Measurements from ENCODE around the gene TCP11L2. TPM values are rescaled to one million over a fixed set of nuclear protein-coding genes. Genes with fewer than 3 reads are reported as not detected.

Gene TCP11L2
- total and polyA plus RNA-seq, 4 experiments from 2014 or later, result 21.7 to 186 (median 110) TPM

GRCh38 chr12:106331599-106331998 is 29.1 kb downstream of the TCP11L2 start:
- CTCF ChIA-PET (ENCODE audit: partially characterized antibody), result no interaction called here
- POLR2A ChIA-PET (ENCODE audit: partially characterized antibody), result interaction anchor here (1.2 to 4.9 kb wide), 2 partner anchors 15 to 29 kb away, joined by 3 to 33 read pairs; partner anchors contain the start of gene TCP11L2
- Mint-ChIP-seq H3K36me3 (peaks cover 64 to 77% of the 10 kb centered on the region in 2 donors), H3K27ac (no peak overlapping the region), H3K4me1 (peaks cover 12 to 19% (median 17%) of the 10 kb centered on the region in 4 donors), H3K4me3 (no peak overlapping the region), H3K27me3 (no peaks in the 10 kb centered on the region), H3K9me3 (no peaks in the 10 kb centered on the region)
- H3K36me3 ChIP-seq (ENCODE audit: insufficient read depth, low read length), result peaks cover 32% of the 10 kb centered on the region
- H3K9me3 ChIP-seq (ENCODE audit: control insufficient read depth in 1 of 2, low read length in 2 of 2), result no peaks in the 10 kb centered on the region
- no peaks in the 10 kb centered on the region for H3K27me3 ChIP-seq (ENCODE audit: insufficient read depth, low read length)
- no peak overlapping the region for H3K27ac ChIP-seq (ENCODE audit: low read depth, low read length)
- H3K4me1 ChIP-seq (ENCODE audit: insufficient read depth, low read length), result no peaks in the 10 kb centered on the region
- intact Hi-C loops (cut with micrococcal nuclease), result no loop called here
- DNase-seq, result no peak
- H3K4me3 ChIP-seq (ENCODE audit: low read length in 2 of 2), result no peak overlapping the region

GRCh38 chr12:106332536-106332935 is 30.0 kb downstream of the TCP11L2 start:
- intact Hi-C loops (cut with micrococcal nuclease), result no loop called here
- H3K27me3 Mint-ChIP-seq, result no peaks in the 10 kb centered on the region
- ChIA-PET CTCF (ENCODE audit: partially characterized antibody) (interaction anchor here (0.9 to 1.1 kb wide), 2 partner anchors 32 to 109 kb away, joined by 3 to 6 read pairs; no protein-coding TSS in a partner anchor), POLR2A (ENCODE audit: partially characterized antibody) (interaction anchor here (1.2 to 4.9 kb wide), 2 partner anchors 14 to 30 kb away, joined by 3 to 33 read pairs; partner anchors contain the start of gene TCP11L2)
- Histone ChIP-seq H3K9me3 (ENCODE audit: control insufficient read depth in 1 of 2, low read length in 2 of 2) (no peaks in the 10 kb centered on the region), H3K27me3 (ENCODE audit: insufficient read depth, low read length) (no peaks in the 10 kb centered on the region), H3K27ac (ENCODE audit: low read depth, low read length) (no peak overlapping the region), H3K4me3 (ENCODE audit: low read length in 2 of 2) (no peak overlapping the region), H3K4me1 (ENCODE audit: insufficient read depth, low read length) (no peaks in the 10 kb centered on the region), H3K36me3 (ENCODE audit: insufficient read depth, low read length) (peaks cover 32% of the 10 kb centered on the region)
- DNase-seq, result no peak
- H3K9me3 Mint-ChIP-seq, result no peaks in the 10 kb centered on the region
- H3K4me3 Mint-ChIP-seq, result no peak overlapping the region
- H3K4me1 Mint-ChIP-seq, result peaks cover 12 to 19% (median 19%) of the 10 kb centered on the region in 4 donors
- H3K27ac Mint-ChIP-seq, result peak overlapping the region in 1 of 7 donors; percentile 42
- peaks cover 66 to 79% of the 10 kb centered on the region in 2 donors for H3K36me3 Mint-ChIP-seq

- H3K36me3 Mint-ChIP-seq, result peaks cover 66 to 81% of the 10 kb centered on the region in 2 donors
- peaks cover 33% of the 10 kb centered on the region for H3K36me3 ChIP-seq (ENCODE audit: insufficient read depth, low read length)
- H3K27ac Mint-ChIP-seq, result peak overlapping the region in 2 of 7 donors; percentile 42 to 49
- DNase-seq, result no peak
- H3K9me3 Mint-ChIP-seq, result no peaks in the 10 kb centered on the region
- no peak overlapping the region for H3K27ac ChIP-seq (ENCODE audit: low read depth, low read length)
- no peaks in the 10 kb centered on the region for H3K4me1 ChIP-seq (ENCODE audit: insufficient read depth, low read length)
- no peaks in the 10 kb centered on the region for H3K27me3 Mint-ChIP-seq
- ChIA-PET POLR2A (ENCODE audit: partially characterized antibody) (interaction anchor here (4.9 kb wide), 1 partner anchor 30 kb away, joined by 33 read pairs; the partner anchor contains the start of gene TCP11L2), CTCF (ENCODE audit: partially characterized antibody) (interaction anchor here (1.0 to 1.4 kb wide), 3 partner anchors 13 to 109 kb away, joined by 3 to 6 read pairs (median 3); no protein-coding TSS in a partner anchor)
- H3K4me3 ChIP-seq (ENCODE audit: low read length in 2 of 2), result no peak overlapping the region
- intact Hi-C loops (cut with micrococcal nuclease), result no loop called here
- H3K4me3 Mint-ChIP-seq, result no peak overlapping the region
- H3K4me1 Mint-ChIP-seq, result peaks cover 12 to 21% (median 19%) of the 10 kb centered on the region in 4 donors
- no peaks in the 10 kb centered on the region for H3K27me3 ChIP-seq (ENCODE audit: insufficient read depth, low read length)
- no peaks in the 10 kb centered on the region for H3K9me3 ChIP-seq (ENCODE audit: control insufficient read depth in 1 of 2, low read length in 2 of 2)
Observed at GRCh38 chr12:106333010-106333409, 30.5 kb downstream of the TCP11L2 start.

- H3K36me3 Mint-ChIP-seq, result peaks cover 67 to 81% of the 10 kb centered on the region in 2 donors
- no peak overlapping the region for H3K27ac ChIP-seq (ENCODE audit: low read depth, low read length)
- no peak overlapping the region for H3K4me3 ChIP-seq (ENCODE audit: low read length in 2 of 2)
- H3K27ac Mint-ChIP-seq, result peak overlapping the region in 3 of 7 donors; percentile 4 to 41 (median 11)
- ChIA-PET CTCF (ENCODE audit: partially characterized antibody) (interaction anchor here (1.0 to 1.4 kb wide), 2 partner anchors 12 to 108 kb away, joined by 3 read pairs; no protein-coding TSS in a partner anchor), POLR2A (ENCODE audit: partially characterized antibody) (interaction anchor here (4.9 kb wide), 1 partner anchor 31 kb away, joined by 33 read pairs; the partner anchor contains the start of gene TCP11L2)
- H3K36me3 ChIP-seq (ENCODE audit: insufficient read depth, low read length), result peaks cover 36% of the 10 kb centered on the region
- intact Hi-C loops (cut with micrococcal nuclease), result no loop called here
- H3K27me3 ChIP-seq (ENCODE audit: insufficient read depth, low read length), result no peaks in the 10 kb centered on the region
- H3K4me1 ChIP-seq (ENCODE audit: insufficient read depth, low read length), result no peaks in the 10 kb centered on the region
- H3K9me3 ChIP-seq (ENCODE audit: control insufficient read depth in 1 of 2, low read length in 2 of 2), result no peaks in the 10 kb centered on the region
- H3K9me3 Mint-ChIP-seq, result no peaks in the 10 kb centered on the region
- no peaks in the 10 kb centered on the region for H3K27me3 Mint-ChIP-seq
- peaks cover 13 to 21% (median 18%) of the 10 kb centered on the region in 4 donors for H3K4me1 Mint-ChIP-seq
- no peak overlapping the region for H3K4me3 Mint-ChIP-seq
- DNase-seq, result no peak
Observed at GRCh38 chr12:106333756-106334155, 31.2 kb downstream of the TCP11L2 start.

DNA sequence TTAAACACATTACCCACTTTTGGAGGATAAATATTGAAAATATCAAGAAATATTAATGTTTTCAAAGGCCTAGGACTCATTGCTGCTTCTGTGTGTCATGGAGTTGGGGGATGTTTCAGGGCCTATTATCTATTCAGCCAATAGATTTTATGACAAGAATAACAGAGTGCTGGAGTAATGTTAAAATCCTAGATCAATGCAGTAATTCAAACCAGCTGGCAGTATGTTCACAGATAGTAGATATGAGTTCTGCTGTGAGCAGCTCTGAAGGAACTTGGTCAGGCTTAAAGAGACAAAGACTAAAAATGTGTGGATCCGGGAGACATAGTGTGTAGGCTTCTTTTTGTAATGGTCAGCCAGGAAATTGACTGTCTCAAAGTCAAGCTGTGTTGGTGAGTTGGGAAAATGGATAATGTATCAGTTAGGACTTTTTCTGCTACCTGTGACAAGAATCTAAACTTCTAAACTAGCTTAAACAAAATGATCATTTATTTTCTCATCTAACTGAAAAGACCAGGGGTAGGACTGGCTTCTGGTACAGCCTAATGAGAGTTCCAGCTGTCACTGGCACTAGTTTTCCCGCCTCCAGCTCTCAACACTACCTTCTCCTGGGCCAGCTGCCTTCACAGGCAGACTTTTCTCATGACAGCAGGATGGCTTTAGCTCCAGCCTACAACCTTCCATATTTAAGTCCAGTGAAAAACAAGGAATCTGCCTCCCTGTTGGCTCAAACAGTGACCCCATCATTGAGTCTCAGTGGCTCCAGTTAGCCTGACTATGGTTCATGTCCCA is 38.7 kb downstream of the TCP11L2 start:
- DNase-seq, result no peak
- no peak overlapping the region for H3K4me3 ChIP-seq (ENCODE audit: low read length in 2 of 2)
- CTCF ChIA-PET (ENCODE audit: partially characterized antibody), result interaction anchor here (0.9 to 3.5 kb wide), 3 partner anchors 16 to 114 kb away, joined by 3 to 11 read pairs (median 3); partner anchors contain the start of gene POLR3B
- intact Hi-C loops (cut with micrococcal nuclease), result no loop called here
- H3K27me3 ChIP-seq (ENCODE audit: insufficient read depth, low read length), result no peaks in the 10 kb centered on the region
- H3K4me1 Mint-ChIP-seq, result peaks cover 0 to 16% (median 5%) of the 10 kb centered on the region in 4 donors
- H3K27me3 Mint-ChIP-seq, result no peaks in the 10 kb centered on the region
- H3K9me3 ChIP-seq (ENCODE audit: control insufficient read depth in 1 of 2, low read length in 2 of 2), result no peaks in the 10 kb centered on the region
- H3K27ac Mint-ChIP-seq, result peak overlapping the region in 5 of 7 donors; percentile 22 to 91 (median 49)
- peaks cover 43% of the 10 kb centered on the region for H3K36me3 ChIP-seq (ENCODE audit: insufficient read depth, low read length)
- POLR2A ChIA-PET (ENCODE audit: partially characterized antibody), result interaction anchor here (1.1 kb wide), 1 partner anchor 14 kb away, joined by 3 read pairs; no protein-coding TSS in a partner anchor
- H3K36me3 Mint-ChIP-seq, result peaks cover 61 to 87% of the 10 kb centered on the region in 2 donors
- H3K27ac ChIP-seq (ENCODE audit: low read depth, low read length), result no peak overlapping the region
- no peaks in the 10 kb centered on the region for H3K4me1 ChIP-seq (ENCODE audit: insufficient read depth, low read length)
- no peak overlapping the region for H3K4me3 Mint-ChIP-seq
- H3K9me3 Mint-ChIP-seq, result no peaks in the 10 kb centered on the region

- H3K36me3 ChIP-seq (ENCODE audit: insufficient read depth, low read length), result peaks cover 37% of the 10 kb centered on the region
- no peak overlapping the region for H3K27ac ChIP-seq (ENCODE audit: low read depth, low read length)
- no peaks in the 10 kb centered on the region for H3K27me3 ChIP-seq (ENCODE audit: insufficient read depth, low read length)
- H3K4me3 ChIP-seq (ENCODE audit: low read length in 2 of 2), result no peak overlapping the region
- H3K27me3 Mint-ChIP-seq, result no peaks in the 10 kb centered on the region
- intact Hi-C loops (cut with micrococcal nuclease), result no loop called here
- POLR2A ChIA-PET (ENCODE audit: partially characterized antibody), result interaction anchor here (0.9 to 1.1 kb wide), 2 partner anchors 13 to 22 kb away, joined by 3 read pairs; no protein-coding TSS in a partner anchor
- H3K4me1 Mint-ChIP-seq, result peaks cover 0 to 12% (median 5%) of the 10 kb centered on the region in 4 donors
- no peak for DNase-seq
- no peaks in the 10 kb centered on the region for H3K9me3 ChIP-seq (ENCODE audit: control insufficient read depth in 1 of 2, low read length in 2 of 2)
- H3K4me1 ChIP-seq (ENCODE audit: insufficient read depth, low read length), result no peaks in the 10 kb centered on the region
- no peak overlapping the region for H3K4me3 Mint-ChIP-seq
- peak overlapping the region in 4 of 7 donors; percentile 5 to 85 (median 42) for H3K27ac Mint-ChIP-seq
- peaks cover 60 to 83% of the 10 kb centered on the region in 2 donors for H3K36me3 Mint-ChIP-seq
- no peaks in the 10 kb centered on the region for H3K9me3 Mint-ChIP-seq
- CTCF ChIA-PET (ENCODE audit: partially characterized antibody), result interaction anchor here (3.5 kb wide), 1 partner anchor 115 kb away, joined by 11 read pairs; no protein-coding TSS in a partner anchor
Observed at GRCh38 chr12:106342397-106343213, 40.1 kb downstream of the TCP11L2 start.

Measured in CD4-positive, alpha-beta memory T cell (primary cell).